Mammary epithelial cell (primary cell): Measurements from ENCODE around the gene PEBP1.

Experiments
- CTCF ChIP-seq, 2 donors: IDR thresholded peaks in 1 of 2; conservative IDR thresholded peaks in 1 of 2; 2 replicates each; pipeline ENCODE4 v1.5.1; 2011 to 2012; ENCODE audit warnings: inconsistent platforms in 2 of 2, low read length in 2 of 2, mild to moderate bottlenecking in 2 of 2, control low read depth in 1 of 2, low read depth in 1 of 2; ENCODE audit not compliant: insufficient read depth in 1 of 2; ENCODE audit errors: extremely low read depth in 1 of 2
- EZH2 ChIP-seq: IDR thresholded peaks from 2 replicates; pipeline ENCODE4 v1.6.1; 2012; ENCODE audit warnings: low read length, inconsistent platforms, borderline replicate concordance

DNA sequence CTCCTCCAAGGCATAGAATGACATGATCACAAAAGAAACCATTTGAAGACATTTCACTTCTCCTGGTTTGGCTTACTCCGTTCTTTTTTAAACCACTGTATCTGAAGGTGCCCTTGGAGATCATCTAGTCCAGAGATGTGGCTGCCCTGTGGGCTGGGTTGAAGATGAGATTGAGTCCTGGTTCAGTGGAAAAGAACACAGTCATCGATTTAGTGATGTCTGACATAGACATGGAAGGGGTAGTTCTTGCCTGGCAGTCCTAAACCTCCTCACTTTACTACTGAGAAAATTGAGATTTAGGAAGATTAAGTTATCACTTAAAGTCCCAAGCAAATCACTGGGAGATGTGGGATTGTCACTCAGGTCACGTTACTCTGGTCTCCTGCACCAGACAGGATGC is 34.9 kb upstream of the PEBP1 start:
- TF ChIP-seq CTCF (conservative IDR thresholded peaks at IDR 0.05 in 1 of 2, IDR thresholded peaks at IDR 0.05 in 1 of 2; ENCODE audit: extremely low read depth in 1 of 2, insufficient read depth in 1 of 2, low read depth in 1 of 2, low read length in 2 of 2) = no peak
- no peak for TF ChIP-seq EZH2
